ENCODE results near the gene SERINC5.

DNA sequence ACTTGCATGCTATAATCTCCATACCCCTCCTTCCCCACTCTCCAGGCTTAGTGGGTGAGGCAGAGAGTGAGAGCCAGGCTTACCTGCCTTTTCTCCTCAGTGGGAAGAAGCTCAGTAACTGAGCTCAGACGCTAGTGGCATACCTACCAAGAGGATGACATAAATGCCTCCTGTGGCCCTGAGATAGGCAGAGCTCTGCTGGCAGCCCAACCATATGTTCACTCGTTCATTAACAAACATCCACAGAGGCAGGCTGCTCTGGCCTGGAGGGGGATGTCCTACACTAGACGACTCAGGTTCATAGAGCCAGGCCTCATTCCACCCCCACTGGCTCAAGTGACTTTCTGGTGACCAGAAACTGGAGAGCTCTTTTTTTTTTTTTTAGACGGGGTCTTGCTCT, 139.4 kb downstream of the SERINC5 start:
- TF ChIP-seq POLR2A (IDR thresholded peaks at IDR 0.05), result no peak
- TF ChIP-seq, protein P1, sequence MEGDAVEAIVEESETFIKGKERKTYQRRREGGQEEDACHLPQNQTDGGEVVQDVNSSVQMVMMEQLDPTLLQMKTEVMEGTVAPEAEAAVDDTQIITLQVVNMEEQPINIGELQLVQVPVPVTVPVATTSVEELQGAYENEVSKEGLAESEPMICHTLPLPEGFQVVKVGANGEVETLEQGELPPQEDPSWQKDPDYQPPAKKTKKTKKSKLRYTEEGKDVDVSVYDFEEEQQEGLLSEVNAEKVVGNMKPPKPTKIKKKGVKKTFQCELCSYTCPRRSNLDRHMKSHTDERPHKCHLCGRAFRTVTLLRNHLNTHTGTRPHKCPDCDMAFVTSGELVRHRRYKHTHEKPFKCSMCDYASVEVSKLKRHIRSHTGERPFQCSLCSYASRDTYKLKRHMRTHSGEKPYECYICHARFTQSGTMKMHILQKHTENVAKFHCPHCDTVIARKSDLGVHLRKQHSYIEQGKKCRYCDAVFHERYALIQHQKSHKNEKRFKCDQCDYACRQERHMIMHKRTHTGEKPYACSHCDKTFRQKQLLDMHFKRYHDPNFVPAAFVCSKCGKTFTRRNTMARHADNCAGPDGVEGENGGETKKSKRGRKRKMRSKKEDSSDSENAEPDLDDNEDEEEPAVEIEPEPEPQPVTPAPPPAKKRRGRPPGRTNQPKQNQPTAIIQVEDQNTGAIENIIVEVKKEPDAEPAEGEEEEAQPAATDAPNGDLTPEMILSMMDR (IDR thresholded peaks at IDR 0.05), result no peak
- no peak for TF ChIP-seq EP300 (IDR thresholded peaks at IDR 0.05)
- TF ChIP-seq POLR2AphosphoS5 (IDR thresholded peaks at IDR 0.05), result no peak

Data from gastroesophageal sphincter (tissue), 3 donors.